Caki2 (cell line): ENCODE measurements around the gene OR4B1. TPM values are rescaled to one million over a fixed set of nuclear protein-coding genes. Genes with fewer than 3 reads are reported as not detected.

Source experiments
- DNase-seq: peaks from one replicate; pipeline ENCODE4 v3.0.0-alpha.2; 2015; ENCODE audit warnings: low read depth
- in situ Hi-C: cut with HindIII; loops from 2 replicates; pipeline ENCODE4 v1.10.0; 2016; ENCODE audit warnings: low sequenced_read_pairs, low pct_unique_long_range_greater_than_20kb, mixed read lengths
- total RNA-seq: library from RNA; depleted of rRNA; stranded (reverse); fragments of >200 nt; shearing (Covaris generic); gene quantifications from 2 replicates; pipeline ENCODE4 v1.2.3, GENCODE V29; 2014; ENCODE audit warnings: low replicate concordance; rRNA removed

The OR4B1 gene
- total RNA-seq, 1 experiment from 2014 or later: not detected

GRCh38 chr11:48242501-48242900 is 25.9 kb downstream of the OR4B1 start:
- no peak for DNase-seq
- in situ Hi-C loops: no loop called here

DNA sequence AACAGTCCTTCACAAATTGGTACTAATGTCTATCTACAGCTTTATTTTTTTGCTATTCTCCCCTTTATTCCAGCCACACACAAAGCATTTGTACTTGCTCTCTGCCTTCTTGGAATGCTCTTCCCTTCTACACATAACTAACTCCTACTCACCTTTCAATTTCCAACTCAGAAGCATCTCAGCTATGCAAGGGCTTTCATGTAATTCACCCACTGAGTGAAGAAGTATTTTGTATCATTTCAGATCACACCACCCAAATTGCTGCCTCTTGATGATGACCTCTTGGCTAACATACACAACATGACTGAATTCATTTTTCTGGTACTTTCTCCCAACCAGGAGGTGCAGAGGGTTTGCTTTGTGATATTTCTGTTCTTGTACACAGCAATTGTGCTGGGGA is 28.2 kb downstream of the OR4B1 start, which contains the start of gene OR4X2:
Gene OR4X2 (plus strand): TSS at position 301 of the 400 bp plus-strand sequence. CDS start 0 bp downstream, at position 301.
- DNase-seq: no peak
- in situ Hi-C loops: no loop called here

- in situ Hi-C loops: no loop called here
- DNase-seq: no peak
These were observed 32.3 kb downstream of the OR4B1 start for GRCh38 chr11:48248902-48249301.

DNA sequence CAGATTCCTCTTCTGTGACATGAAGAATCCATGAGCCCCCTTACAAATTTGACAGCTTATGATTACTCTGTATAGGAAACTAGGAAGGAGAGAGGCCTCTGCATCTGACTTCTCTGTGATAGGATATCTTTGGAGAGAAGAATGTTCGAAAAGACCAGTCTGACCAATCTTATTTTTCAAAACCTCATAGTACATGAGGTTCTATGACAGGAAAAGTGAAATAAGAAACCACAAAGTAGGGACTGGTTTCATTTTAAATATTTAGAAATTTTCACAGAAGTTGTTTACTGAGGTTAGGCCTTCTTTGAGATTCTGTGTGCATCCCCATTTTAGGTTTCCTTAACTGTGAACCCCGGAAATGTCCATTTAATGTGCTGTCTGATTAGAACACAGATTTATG is 45.0 kb downstream of the OR4B1 start:
- in situ Hi-C loops: no loop called here
- no peak for DNase-seq

DNA sequence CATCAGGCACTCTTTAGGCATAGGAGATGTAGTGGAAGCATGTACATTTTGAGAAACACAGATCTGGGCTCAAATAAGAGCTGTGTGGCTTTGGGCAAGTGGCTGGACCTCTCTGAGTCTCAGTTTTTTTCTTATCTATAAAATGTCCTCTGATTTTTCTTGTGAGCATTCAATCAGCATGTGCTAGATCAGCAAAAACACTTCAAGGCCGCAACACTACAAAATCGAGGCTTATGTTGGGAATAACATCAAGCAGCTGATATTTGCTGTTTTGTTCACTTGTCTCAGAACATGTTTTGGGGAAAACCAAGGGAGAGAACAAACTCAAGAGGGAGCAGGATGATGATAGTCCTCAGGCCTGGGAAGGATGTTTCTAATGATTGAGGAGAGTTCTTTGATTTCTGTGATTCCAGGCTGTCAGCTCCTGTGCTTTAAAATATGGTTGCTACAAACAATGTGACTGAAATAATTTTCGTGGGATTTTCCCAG is 46.9 kb downstream of the OR4B1 start, which contains the start of gene OR4X1:
Gene OR4X1 (plus strand): TSS at position 439 of the 489 bp plus-strand sequence. CDS start 0 bp downstream, at position 439.
- no peak for DNase-seq
- in situ Hi-C loops: no loop called here

Other genes starting within 250 kb of the OR4B1 start
- 23.3 and 33.3 TPM in 2 replicates for gene PTPRJ, start 236.3 kb upstream of the OR4B1 start, total RNA-seq
- gene OR4X2, start 28.3 kb downstream of the OR4B1 start, total RNA-seq: not detected in 2 replicates
- not detected in 2 replicates for gene OR4X1, start 47.1 kb downstream of the OR4B1 start, total RNA-seq
- gene OR4S1, start 89.4 kb downstream of the OR4B1 start, total RNA-seq: not detected in 2 replicates
- not detected in 2 replicates for gene OR4C3, start 108.1 kb downstream of the OR4B1 start, total RNA-seq
- gene OR4C5, start 149.7 kb downstream of the OR4B1 start, total RNA-seq: not detected in 2 replicates